ENCODE measurements around the gene ETV3. TPM values are rescaled to one million over a fixed set of nuclear protein-coding genes. Genes with fewer than 3 reads are reported as not detected.

The ETV3 gene
- total RNA-seq, 1 experiment from 2014 or later, result 36.3 TPM

GRCh38 chr1:157140063-157140588 is 1.9 kb upstream of the ETV3 start:
- peaks cover 3% of the 10 kb centered on the region; the same call in 1 of the 2 replicates for H3K27me3 ChIP-seq (ENCODE audit: insufficient read depth, low read length)
- no peak overlapping the region for H3K4ac ChIP-seq (ENCODE audit: low read depth, low read length)
- no peak overlapping the region for H2AFZ ChIP-seq (ENCODE audit: low read length)
- no CpG with 5 or more reads among the region's 2 CpGs for WGBS (ENCODE audit: extremely low coverage, insufficient read length, low lambda C conversion rate)
- no peak overlapping the region for H3K27ac ChIP-seq (ENCODE audit: insufficient read length, low read depth, low read length)
- H3K4me2 ChIP-seq (ENCODE audit: insufficient read depth, insufficient read length, low read length), result no peak overlapping the region
- peaks cover 10% of the 10 kb centered on the region; the same call in 1 of the 2 replicates for H3K79me2 ChIP-seq (ENCODE audit: insufficient read depth, low read length)
- no peak for TF ChIP-seq CTCF (conservative IDR thresholded peaks at IDR 0.05)
- H3K4me3 Mint-ChIP-seq, result peak overlapping the region; percentile 34 to 95; a peak in 3 of 5 replicates
- H4K5ac ChIP-seq (ENCODE audit: insufficient read length, low read depth, low read length), result no peak overlapping the region
- H3K27me3 Mint-ChIP-seq (ENCODE audit: low read depth), result no peaks in the 10 kb centered on the region
- no peak overlapping the region for H3K56ac ChIP-seq (ENCODE audit: insufficient read length, low read depth, low read length)
- no peaks in the 10 kb centered on the region for H4K20me1 ChIP-seq (ENCODE audit: control insufficient read depth, insufficient read depth, insufficient read length)
- H4K8ac ChIP-seq (replicated peaks; ENCODE audit: insufficient read length, low read depth, low read length), result no peak overlapping the region
- no peak overlapping the region for H2BK5ac ChIP-seq (ENCODE audit: insufficient read length, low read length)
- H3K9ac ChIP-seq (ENCODE audit: extremely low read depth, insufficient read length, low read length), result no peak overlapping the region
- H4K91ac ChIP-seq (ENCODE audit: insufficient read length, low read depth, low read length), result no peak overlapping the region
- no peak overlapping the region for H3K18ac ChIP-seq (ENCODE audit: insufficient read length, low read depth, low read length)
- H3K23me2 ChIP-seq (ENCODE audit: insufficient read length, low read depth, low read length, poor library complexity, severe bottlenecking), result peaks cover 13% of the 10 kb centered on the region
- H3K4me1 ChIP-seq (ENCODE audit: insufficient read depth, low read length), result peaks cover 4% of the 10 kb centered on the region; the same call in 1 of the 2 replicates
- no peaks in the 10 kb centered on the region for H3K9me3 Mint-ChIP-seq
- no peak overlapping the region for H3K23ac ChIP-seq (ENCODE audit: insufficient read length, low read depth, low read length)
- peaks cover 10% of the 10 kb centered on the region for H3K79me1 ChIP-seq (ENCODE audit: insufficient read depth, low read depth, low read length, poor library complexity, severe bottlenecking)
- no peak for DNase-seq
- H3K4me1 Mint-ChIP-seq, result peaks cover 50 to 54% of the 10 kb centered on the region in 2 experiments
- no peak overlapping the region for H2BK20ac ChIP-seq (ENCODE audit: low read depth, low read length, poor library complexity, severe bottlenecking)
- H2BK120ac ChIP-seq (ENCODE audit: low read depth, low read length, poor library complexity, severe bottlenecking), result no peak overlapping the region
- no peak overlapping the region for H3K14ac ChIP-seq (ENCODE audit: insufficient read depth, low read length)
- H2AK5ac ChIP-seq (ENCODE audit: insufficient read length, low read length), result no peak overlapping the region
- no peak overlapping the region for H3T11ph ChIP-seq (ENCODE audit: low read length)
- no peaks in the 10 kb centered on the region for H3K9me3 ChIP-seq (ENCODE audit: control insufficient read depth, low read depth, low read length)
- H3K27ac Mint-ChIP-seq, result peak overlapping the region in 2 of 3 experiments; percentile 19 to 82; a peak in 4 of 7 replicates
- H3K36me3 Mint-ChIP-seq (ENCODE audit: insufficient read depth in 1 of 3, low read depth in 3 of 3), result peaks cover 6 to 13% (median 13%) of the 10 kb centered on the region in 3 experiments; a peak in 6 of 7 replicates
- no peak overlapping the region for H2BK15ac ChIP-seq (ENCODE audit: low read depth, low read length)
- no peak overlapping the region for H2BK12ac ChIP-seq (ENCODE audit: insufficient read length, low read depth, low read length)
